ENCODE measurements around the gene SMARCD3.

DNA sequence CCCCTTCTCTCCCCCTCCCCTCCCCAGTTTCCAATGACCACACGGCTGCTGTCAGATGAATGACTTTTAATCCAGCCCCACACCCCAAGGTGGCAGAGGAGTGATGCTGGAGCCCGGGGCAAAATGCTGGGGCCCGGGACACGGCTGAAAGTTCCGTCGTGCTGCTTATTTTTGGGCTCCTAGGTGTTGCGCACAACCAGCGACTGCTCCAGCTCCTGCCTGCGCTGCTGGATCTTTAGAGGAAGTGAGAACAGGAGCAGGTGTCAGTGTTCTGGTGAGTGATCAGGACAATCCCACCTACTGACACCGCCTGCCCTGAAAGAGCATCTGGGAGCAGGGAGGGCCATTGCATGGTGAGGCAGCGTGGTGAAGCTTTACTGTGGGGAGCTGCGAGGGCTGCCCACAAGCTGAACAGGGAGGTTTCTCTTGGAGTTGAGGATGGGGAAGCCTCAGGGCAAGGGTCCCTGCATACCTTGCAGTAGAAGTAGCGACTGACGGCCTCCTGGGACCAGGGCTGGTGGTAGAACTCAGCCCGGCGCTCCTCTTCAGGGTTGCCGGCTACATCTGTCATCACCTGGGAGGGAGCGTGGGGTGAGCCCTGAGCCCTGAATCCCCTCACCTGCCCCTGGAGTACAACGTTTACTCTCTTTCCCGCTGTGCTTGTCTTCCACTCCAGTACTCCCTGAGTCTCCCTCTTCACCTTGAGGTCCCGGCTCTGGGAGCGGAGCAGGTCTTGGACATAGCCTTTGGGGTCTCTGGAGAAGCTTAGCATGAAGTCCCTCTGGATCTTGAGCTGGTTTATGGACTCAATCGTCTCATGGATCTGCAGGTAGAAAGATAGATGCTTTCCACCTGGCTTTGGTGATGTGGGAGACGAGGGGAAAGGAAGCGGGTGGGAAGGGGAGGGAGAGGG is 9.3 kb downstream of the SMARCD3 start:
- TF ChIP-seq, protein P1, sequence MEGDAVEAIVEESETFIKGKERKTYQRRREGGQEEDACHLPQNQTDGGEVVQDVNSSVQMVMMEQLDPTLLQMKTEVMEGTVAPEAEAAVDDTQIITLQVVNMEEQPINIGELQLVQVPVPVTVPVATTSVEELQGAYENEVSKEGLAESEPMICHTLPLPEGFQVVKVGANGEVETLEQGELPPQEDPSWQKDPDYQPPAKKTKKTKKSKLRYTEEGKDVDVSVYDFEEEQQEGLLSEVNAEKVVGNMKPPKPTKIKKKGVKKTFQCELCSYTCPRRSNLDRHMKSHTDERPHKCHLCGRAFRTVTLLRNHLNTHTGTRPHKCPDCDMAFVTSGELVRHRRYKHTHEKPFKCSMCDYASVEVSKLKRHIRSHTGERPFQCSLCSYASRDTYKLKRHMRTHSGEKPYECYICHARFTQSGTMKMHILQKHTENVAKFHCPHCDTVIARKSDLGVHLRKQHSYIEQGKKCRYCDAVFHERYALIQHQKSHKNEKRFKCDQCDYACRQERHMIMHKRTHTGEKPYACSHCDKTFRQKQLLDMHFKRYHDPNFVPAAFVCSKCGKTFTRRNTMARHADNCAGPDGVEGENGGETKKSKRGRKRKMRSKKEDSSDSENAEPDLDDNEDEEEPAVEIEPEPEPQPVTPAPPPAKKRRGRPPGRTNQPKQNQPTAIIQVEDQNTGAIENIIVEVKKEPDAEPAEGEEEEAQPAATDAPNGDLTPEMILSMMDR (conservative IDR thresholded peaks at IDR 0.05; ENCODE audit: low read depth in 2 of 2) = no peak
- TF ChIP-seq EZH2 (IDR thresholded peaks at IDR 0.05; ENCODE audit: low read depth, unreplicated experiment) (no peak), ZNF331 (CRISPR knock-in tag; IDR thresholded peaks at IDR 0.05; ENCODE audit: low read depth) (no peak), CREB1 (CRISPR knock-in tag; IDR thresholded peaks at IDR 0.05; ENCODE audit: low read depth) (no peak), EZH2phosphoT487 (IDR thresholded peaks at IDR 0.05; ENCODE audit: unreplicated experiment) (no peak), ZNF114 (CRISPR knock-in tag; IDR thresholded peaks at IDR 0.05) (no peak)
- TF ChIP-seq, protein P2, sequence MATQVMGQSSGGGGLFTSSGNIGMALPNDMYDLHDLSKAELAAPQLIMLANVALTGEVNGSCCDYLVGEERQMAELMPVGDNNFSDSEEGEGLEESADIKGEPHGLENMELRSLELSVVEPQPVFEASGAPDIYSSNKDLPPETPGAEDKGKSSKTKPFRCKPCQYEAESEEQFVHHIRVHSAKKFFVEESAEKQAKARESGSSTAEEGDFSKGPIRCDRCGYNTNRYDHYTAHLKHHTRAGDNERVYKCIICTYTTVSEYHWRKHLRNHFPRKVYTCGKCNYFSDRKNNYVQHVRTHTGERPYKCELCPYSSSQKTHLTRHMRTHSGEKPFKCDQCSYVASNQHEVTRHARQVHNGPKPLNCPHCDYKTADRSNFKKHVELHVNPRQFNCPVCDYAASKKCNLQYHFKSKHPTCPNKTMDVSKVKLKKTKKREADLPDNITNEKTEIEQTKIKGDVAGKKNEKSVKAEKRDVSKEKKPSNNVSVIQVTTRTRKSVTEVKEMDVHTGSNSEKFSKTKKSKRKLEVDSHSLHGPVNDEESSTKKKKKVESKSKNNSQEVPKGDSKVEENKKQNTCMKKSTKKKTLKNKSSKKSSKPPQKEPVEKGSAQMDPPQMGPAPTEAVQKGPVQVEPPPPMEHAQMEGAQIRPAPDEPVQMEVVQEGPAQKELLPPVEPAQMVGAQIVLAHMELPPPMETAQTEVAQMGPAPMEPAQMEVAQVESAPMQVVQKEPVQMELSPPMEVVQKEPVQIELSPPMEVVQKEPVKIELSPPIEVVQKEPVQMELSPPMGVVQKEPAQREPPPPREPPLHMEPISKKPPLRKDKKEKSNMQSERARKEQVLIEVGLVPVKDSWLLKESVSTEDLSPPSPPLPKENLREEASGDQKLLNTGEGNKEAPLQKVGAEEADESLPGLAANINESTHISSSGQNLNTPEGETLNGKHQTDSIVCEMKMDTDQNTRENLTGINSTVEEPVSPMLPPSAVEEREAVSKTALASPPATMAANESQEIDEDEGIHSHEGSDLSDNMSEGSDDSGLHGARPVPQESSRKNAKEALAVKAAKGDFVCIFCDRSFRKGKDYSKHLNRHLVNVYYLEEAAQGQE (IDR thresholded peaks at IDR 0.05; ENCODE audit: unreplicated experiment) = no peak

All from GM23338 (cell line).